GM11168 (cell line): ENCODE data around the gene SPATA33.

Experiments used
- in situ Hi-C: fragments of 300-500 bp; cut with MboI; formaldehyde crosslinking; loops from one replicate; pipeline ENCODE4 v1.12.0; 2022; ENCODE audit warnings: low sequenced_read_pairs; ENCODE audit not compliant: unreplicated experiment

The SPATA33 gene

GRCh38 chr16:89657442-89658220 lies at the start of gene SPATA33, which contains the start of gene CHMP1A:
Gene SPATA33, plus strand, starts transcription at chr16:89657836. Its CDS starts 76 bp downstream, at chr16:89657912.
Gene CHMP1A, minus strand, starts transcription at chr16:89657708. Its CDS starts 120 bp downstream, at chr16:89657588.
- in situ Hi-C loops: loop anchor here (10.0 kb wide), 1 partner anchor 93 kb away; the partner anchor contains the start of gene RPL13

- in situ Hi-C loops: no loop called here
Observed at GRCh38 chr16:89607937-89608740, 49.5 kb upstream of the SPATA33 start.

GRCh38 chr16:89610108-89610453 lies 47.6 kb upstream of the SPATA33 start:
- in situ Hi-C loops: no loop called here

- in situ Hi-C loops: no loop called here
Observed at GRCh38 chr16:89612415-89613166, 45.0 kb upstream of the SPATA33 start.

- in situ Hi-C loops: no loop called here
Observed at GRCh38 chr16:89613231-89613953, 44.2 kb upstream of the SPATA33 start, which contains the start of gene DPEP1. Gene DPEP1, plus strand, starts transcription at chr16:89613642. Its CDS starts 16,769 bp downstream, at chr16:89630411.

GRCh38 chr16:89613954-89614459 lies 43.6 kb upstream of the SPATA33 start:
- in situ Hi-C loops: no loop called here

GRCh38 chr16:89615176-89615575 lies 42.5 kb upstream of the SPATA33 start:
- in situ Hi-C loops: no loop called here

GRCh38 chr16:89615596-89616090 lies 42.0 kb upstream of the SPATA33 start:
- in situ Hi-C loops: no loop called here

GRCh38 chr16:89616623-89617022 lies 41.0 kb upstream of the SPATA33 start:
- in situ Hi-C loops: no loop called here

- in situ Hi-C loops: no loop called here
Observed at GRCh38 chr16:89617036-89617435, 40.6 kb upstream of the SPATA33 start.

- in situ Hi-C loops: no loop called here
Observed at GRCh38 chr16:89618109-89618998, 39.3 kb upstream of the SPATA33 start.

- in situ Hi-C loops: no loop called here
Observed at GRCh38 chr16:89619840-89620239, 37.8 kb upstream of the SPATA33 start.

- in situ Hi-C loops: no loop called here
Observed at GRCh38 chr16:89620406-89620841, 37.2 kb upstream of the SPATA33 start.

GRCh38 chr16:89621136-89621697 lies 36.4 kb upstream of the SPATA33 start:
- in situ Hi-C loops: no loop called here

GRCh38 chr16:89621698-89622409 lies 35.8 kb upstream of the SPATA33 start:
- in situ Hi-C loops: no loop called here

GRCh38 chr16:89623511-89624261 lies 34.0 kb upstream of the SPATA33 start:
- in situ Hi-C loops: no loop called here
